K562 (cell line): ENCODE data around the gene SAMD4A. TPM values are rescaled to one million over a fixed set of nuclear protein-coding genes. Genes with fewer than 3 reads are reported as not detected.

Experiments used
- ATAC-seq: fragments of 200-7000 bp; cut with Tn5 transposase; 3 replicates; pipeline ENCODE4 v1.9.1; 2020; ENCODE audit warnings: moderate library complexity
- BruUV-seq: library from RNA; stranded (reverse); fragments of 400-500 nt; replicated peaks from 2 replicates; lab custom pipeline; 2021; lab: Mats Ljungman, UMichigan
- CTCF ChIA-PET: fragments of 300-600 bp; formaldehyde crosslinking; extraction: SDS; loops from one replicate; lab custom pipeline; 2021; ENCODE audit warnings: low intra/inter-chr PET ratio; lab: Yijun Ruan, JAX
- POLR2A ChIA-PET: fragments of 300-600, 350-650 bp; sonication (Branson Sonifier 250); formaldehyde crosslinking; extraction: SDS; loops from one replicate; lab custom pipeline; 2021; ENCODE audit warnings: antibody characterized with exemption, inconsistent platforms; lab: Yijun Ruan, JAX
- DNase-seq, 4 experiments: peaks; one replicate each; pipeline versions ENCODE4 v3.0.0 to v3.0.0-alpha.2; 2011 to 2018; ENCODE audit warnings: low spot score in 3 of 4, mixed read lengths in 3 of 4; ENCODE audit errors: extremely low read depth in 1 of 4
- FAIRE-seq: peaks from 2 replicates; lab custom pipeline; 2011; peaks lifted over from hg19 to GRCh38; lab: Jason Lieb, UNC
- H2AFZ ChIP-seq: 2 replicates; pipeline ENCODE4 v1.6.0; 2011; ENCODE audit warnings: low read depth, low read length, control low read depth, inconsistent platforms
- H3K27ac ChIP-seq: fragments of 200-600 bp; 3 replicates; pipeline ENCODE4 v1.8.0; 2011; ENCODE audit warnings: low read depth, mild to moderate bottlenecking, control low read depth, inconsistent platforms, low read length, moderate library complexity, mixed read lengths; ENCODE audit errors: extremely low read depth
- H3K27me3 ChIP-seq, 2 experiments: fragments of 300-600 bp in 1 of 2; 2 replicates in 1 of 2; 3 replicates in 1 of 2; pipeline versions ENCODE4 v1.6.0 to v1.8.0; 2011; ENCODE audit warnings: inconsistent platforms in 2 of 2, low read length in 2 of 2, mild to moderate bottlenecking in 1 of 2, mixed read lengths in 1 of 2, moderate library complexity in 1 of 2; ENCODE audit not compliant: control insufficient read depth in 2 of 2, insufficient read depth in 2 of 2
- H3K36me3 ChIP-seq: fragments of 300-600 bp; 3 replicates; pipeline ENCODE4 v1.8.0; 2011; ENCODE audit warnings: mild to moderate bottlenecking, low read length, inconsistent platforms; ENCODE audit not compliant: control insufficient read depth, insufficient read depth
- H3K4me1 ChIP-seq, 2 experiments: fragments of 200-600 bp in 1 of 2; replicated peaks in 1 of 2; 2 replicates in 1 of 2; 3 replicates in 1 of 2; pipeline versions ENCODE4 v1.5.1 to v1.8.0; 2011; ENCODE audit warnings: inconsistent platforms in 2 of 2, low read length in 2 of 2, mild to moderate bottlenecking in 1 of 2, mixed read lengths in 1 of 2, moderate library complexity in 1 of 2; ENCODE audit not compliant: control insufficient read depth in 2 of 2, insufficient read depth in 2 of 2
- H3K4me2 ChIP-seq: 2 replicates; pipeline ENCODE4 v1.6.1; 2011; ENCODE audit warnings: low read length, control low read depth, inconsistent platforms, mixed read lengths; ENCODE audit not compliant: insufficient read depth
- H3K4me3 ChIP-seq: fragments of 200-600 bp; sonication (generic), shearing (Covaris generic); 2 replicates; pipeline ENCODE4 v1.5.1; 2016; ENCODE audit warnings: control low read depth, inconsistent platforms
- H3K79me2 ChIP-seq: fragments of 200-600 bp; 3 replicates; pipeline ENCODE4 v1.8.0; 2011; ENCODE audit warnings: low read length, inconsistent platforms; ENCODE audit not compliant: control insufficient read depth, insufficient read depth
- H3K9ac ChIP-seq, 2 experiments: 2 replicates each; pipeline versions ENCODE4 v1.6.0 to v1.6.1; 2011; ENCODE audit warnings: low read depth in 2 of 2, low read length in 2 of 2, control low read depth in 1 of 2, inconsistent platforms in 1 of 2, mild to moderate bottlenecking in 1 of 2, mixed read lengths in 1 of 2; ENCODE audit not compliant: insufficient read depth in 1 of 2
- H3K9me1 ChIP-seq: one replicate; pipeline ENCODE4 v1.6.0; 2011; ENCODE audit warnings: inconsistent platforms, mild to moderate bottlenecking, low read length, moderate library complexity; ENCODE audit not compliant: control insufficient read depth, insufficient read depth
- H3K9me3 ChIP-seq: replicated peaks from 2 replicates; pipeline ENCODE4 v1.5.1; 2011; ENCODE audit warnings: low read depth, low read length, inconsistent platforms; ENCODE audit not compliant: control insufficient read depth, insufficient read depth
- H4K20me1 ChIP-seq: replicated peaks from 2 replicates; pipeline ENCODE4 v1.6.1; 2011; ENCODE audit warnings: low read length, inconsistent platforms, mixed read lengths; ENCODE audit not compliant: control insufficient read depth, insufficient read depth
- E2F6 ChIP-seq, 2 experiments: IDR thresholded peaks; 2 replicates each; pipeline ENCODE4 v1.6.1; 2011; ENCODE audit warnings: borderline replicate concordance in 1 of 2, control low read depth in 1 of 2, low read depth in 1 of 2, low read length in 1 of 2, mild to moderate bottlenecking in 1 of 2, mixed read lengths in 1 of 2, moderate library complexity in 1 of 2; ENCODE audit not compliant: insufficient read depth in 1 of 2, insufficient read length in 1 of 2, poor library complexity in 1 of 2, severe bottlenecking in 1 of 2; ENCODE audit errors: extremely low read depth in 1 of 2
- KLF6 ChIP-seq: fragments of 250-450 bp; sonication (Bioruptor Pico); IDR thresholded peaks from 2 replicates; pipeline ENCODE4 v1.4.0; 2020; ENCODE audit warnings: mild to moderate bottlenecking, moderate library complexity, borderline replicate concordance
- NCOA6 ChIP-seq: fragments of 450-650 bp; IDR thresholded peaks from 2 replicates; pipeline ENCODE4 v1.6.1; 2017; ENCODE audit warnings: mild to moderate bottlenecking
- OTX1 ChIP-seq: fragments of 450-650 bp; formaldehyde crosslinking; IDR thresholded peaks from 2 replicates; pipeline ENCODE4 v1.4.0; 2022; ENCODE audit warnings: mild to moderate bottlenecking
- ZBED1 ChIP-seq: IDR thresholded peaks from 2 replicates; pipeline ENCODE4 v1.6.1; 2014
- ZNF134 ChIP-seq: fragments of 250-450 bp; sonication (Bioruptor Pico); conservative IDR thresholded peaks from 2 replicates; pipeline ENCODE4 v1.4.0; 2020
- ZNF224 ChIP-seq: sonication (generic); formaldehyde crosslinking; IDR thresholded peaks from 2 replicates; pipeline ENCODE4 v1.8.0; 2022; ENCODE audit warnings: mild to moderate bottlenecking, missing genetic modification reagents
- ZNF79 ChIP-seq: fragments of 250-450 bp; sonication (Bioruptor Pico); IDR thresholded peaks from 2 replicates; pipeline ENCODE4 v1.4.0; 2020; ENCODE audit warnings: low read depth, mild to moderate bottlenecking, moderate library complexity
- WGBS: fragments of 100-300 bp; shearing (Covaris generic); methylation state at CpG from one replicate; pipeline ENCODE4 v1.1.6; 2016; ENCODE audit warnings: low coverage, mixed read lengths; ENCODE audit not compliant: insufficient coverage; ENCODE audit errors: missing lambda C conversion rate; 5-methylcytosine and 5-hydroxymethylcytosine counted together
- in situ Hi-C: fragments of 300-500 bp; cut with MboI; formaldehyde crosslinking; loops from 4 replicates; pipeline ENCODE4 v1.15.0; 2018; ENCODE audit warnings: inconsistent platforms, mixed read lengths
- intact Hi-C: fragments of 100-400 bp; cut with micrococcal nuclease; formaldehyde crosslinking; loops from 2 replicates; pipeline ENCODE4 v1.14.2; 2022
- polyA plus RNA-seq, 8 experiments: library from polyadenylated mRNA; depleted of rRNA in 4 of 8; stranded (reverse) in 5 of 8; unstranded in 3 of 8; fragments of >200 nt; fragmentation: Nextera tagmentation in 2 of 8; fragmentation: Illumina TruSeq in 1 of 8; extraction: Ambion mirVana in 2 of 8; extraction: Trizol in 1 of 8; gene quantifications; 2 replicates each; pipeline versions ENCODE4 v1.2.1 to v1.2.3, GENCODE V29; 2011 to 2014; ENCODE audit warnings: inconsistent platforms in 1 of 8, missing spikeins in 1 of 8
- total RNA-seq, 7 experiments: library from RNA; depleted of rRNA in 6 of 7; stranded (reverse); fragments of >200 nt in 6 of 7; fragmentation: Illumina TruSeq in 2 of 7; extraction: Trizol in 2 of 7; gene quantifications; 2 replicates each; pipeline versions ENCODE4 v1.2.1 to v1.2.3, GENCODE V29; 2011 to 2021; ENCODE audit warnings: low replicate concordance in 1 of 7

SAMD4A gene
- total and polyA plus RNA-seq, 9 of the 15 experiments (the other 6 are each of a cell fraction or from before 2014, with no cell fraction given) = 0.66 to 6.8 (median 3.3) TPM

- no peak for TF ChIP-seq ZNF134 (CRISPR knock-in tag)
- TF ChIP-seq ZNF224 (CRISPR knock-in tag) = no peak
- no peak for TF ChIP-seq E2F6 (IDR thresholded peaks at IDR 0.05; ENCODE audit: borderline replicate concordance in 1 of 2, extremely low read depth in 1 of 2, insufficient read depth in 1 of 2, insufficient read length in 1 of 2, low read depth in 1 of 2, low read length in 1 of 2, poor library complexity in 1 of 2, severe bottlenecking in 1 of 2)
- no peak for TF ChIP-seq ZNF79
These were observed 245.7 kb downstream of the SAMD4A start (continued) for GRCh38 chr14:54812617-54813016.

GRCh38 chr14:54813081-54813480 is 246.2 kb downstream of the SAMD4A start:
- DNase-seq (no peak), ATAC-seq (no peak), FAIRE-seq (no peak)
- Histone ChIP-seq H3K4me1 (no peaks in the 10 kb centered on the region; a peak in 1 of 5 replicates), H3K79me2 (no peaks in the 10 kb centered on the region), H3K9me1 (no peaks in the 10 kb centered on the region), H3K36me3 (no peaks in the 10 kb centered on the region), H2AFZ (no peak overlapping the region), H3K9ac (no peak overlapping the region), H3K27me3 (peaks cover 2 to 11% of the 10 kb centered on the region in 2 experiments; a peak in 3 of 5 replicates), H3K4me3 (no peak overlapping the region), H3K4me2 (no peak overlapping the region)
- 12% methylated on average over 2 of the region's 2 CpGs for WGBS
- ChIA-PET POLR2A (interaction anchor here (0.5 to 1.6 kb wide), 3 partner anchors 8 to 57 kb away, joined by 3 to 5 read pairs (median 4); no protein-coding TSS in a partner anchor), CTCF (no interaction called here)
- BruUV-seq = no TSS peak
- intact Hi-C loops = no loop called here
- no peak for TF ChIP-seq KLF6 (CRISPR knock-in tag)
- TF ChIP-seq ZBED1 = no peak
- no peak for TF ChIP-seq OTX1 (CRISPR knock-in tag)
- no peak for TF ChIP-seq NCOA6
- TF ChIP-seq, all 486 proteins: peak for 0
- Histone ChIP-seq H3K27ac (no peak overlapping the region), H3K9me3 (no peaks in the 10 kb centered on the region), H4K20me1 (no peaks in the 10 kb centered on the region)
- in situ Hi-C loops = no loop called here
